GM12864 (cell line): Measurements from ENCODE around the gene PGM5.

Experiments used
- DNase-seq: peaks from one replicate; pipeline ENCODE4 v3.0.0-alpha.2; 2011; ENCODE audit warnings: low read depth
- H3K4me3 ChIP-seq: 2 replicates; pipeline ENCODE4 v1.5.1; 2011; ENCODE audit warnings: mild to moderate bottlenecking, low read depth, low read length, control low read depth
- TF ChIP-seq, protein P1 (sequence below): IDR thresholded peaks from 2 replicates; pipeline ENCODE4 v1.5.1; 2011; ENCODE audit warnings: low read depth, mild to moderate bottlenecking, moderate library complexity, low read length, control low read depth, inconsistent platforms; ENCODE audit errors: missing control alignments

Gene PGM5

DNA sequence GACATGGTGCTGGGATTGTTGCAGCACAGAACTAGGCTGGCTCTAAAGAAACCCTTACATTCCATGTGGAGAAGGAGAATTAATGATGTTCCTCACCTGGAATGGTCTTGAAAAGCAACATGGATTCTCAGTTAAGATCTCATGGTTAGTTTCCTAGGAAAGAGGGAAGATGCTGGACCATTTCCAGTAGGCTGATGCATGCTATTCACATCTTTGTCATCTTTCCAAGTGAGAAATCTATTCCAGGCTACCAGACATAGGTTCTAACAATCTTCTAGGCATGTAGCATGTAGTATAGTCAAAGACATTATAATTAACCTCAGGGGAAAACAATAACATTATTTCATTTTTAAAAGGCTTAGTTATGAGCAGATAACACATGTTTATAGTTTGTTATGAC, 139.9 kb downstream of the PGM5 start:
- H3K4me3 ChIP-seq: no peak overlapping the region
- DNase-seq: no peak
- TF ChIP-seq, protein P1, sequence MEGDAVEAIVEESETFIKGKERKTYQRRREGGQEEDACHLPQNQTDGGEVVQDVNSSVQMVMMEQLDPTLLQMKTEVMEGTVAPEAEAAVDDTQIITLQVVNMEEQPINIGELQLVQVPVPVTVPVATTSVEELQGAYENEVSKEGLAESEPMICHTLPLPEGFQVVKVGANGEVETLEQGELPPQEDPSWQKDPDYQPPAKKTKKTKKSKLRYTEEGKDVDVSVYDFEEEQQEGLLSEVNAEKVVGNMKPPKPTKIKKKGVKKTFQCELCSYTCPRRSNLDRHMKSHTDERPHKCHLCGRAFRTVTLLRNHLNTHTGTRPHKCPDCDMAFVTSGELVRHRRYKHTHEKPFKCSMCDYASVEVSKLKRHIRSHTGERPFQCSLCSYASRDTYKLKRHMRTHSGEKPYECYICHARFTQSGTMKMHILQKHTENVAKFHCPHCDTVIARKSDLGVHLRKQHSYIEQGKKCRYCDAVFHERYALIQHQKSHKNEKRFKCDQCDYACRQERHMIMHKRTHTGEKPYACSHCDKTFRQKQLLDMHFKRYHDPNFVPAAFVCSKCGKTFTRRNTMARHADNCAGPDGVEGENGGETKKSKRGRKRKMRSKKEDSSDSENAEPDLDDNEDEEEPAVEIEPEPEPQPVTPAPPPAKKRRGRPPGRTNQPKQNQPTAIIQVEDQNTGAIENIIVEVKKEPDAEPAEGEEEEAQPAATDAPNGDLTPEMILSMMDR: no peak

DNA sequence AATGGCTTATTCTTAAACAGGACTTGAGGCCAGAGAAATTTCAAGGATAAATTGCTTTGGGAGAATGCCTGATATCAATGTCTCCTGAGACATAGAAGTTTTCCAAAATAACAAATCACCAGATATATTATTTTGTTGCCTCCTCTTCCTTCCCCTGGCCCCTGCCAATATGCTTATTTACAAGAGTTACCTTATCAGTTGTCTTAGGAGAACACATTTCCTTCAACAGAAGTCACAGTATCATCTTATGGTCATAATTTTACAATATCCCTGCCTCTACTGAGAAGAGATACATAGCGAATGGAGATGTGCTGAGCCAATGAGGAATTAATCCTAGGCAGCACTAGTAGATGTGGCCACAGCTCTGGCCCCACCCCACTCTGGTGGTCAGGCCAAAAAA, 141.2 kb downstream of the PGM5 start:
- H3K4me3 ChIP-seq: no peak overlapping the region
- TF ChIP-seq, protein P1: no peak
- no peak for DNase-seq

DNA sequence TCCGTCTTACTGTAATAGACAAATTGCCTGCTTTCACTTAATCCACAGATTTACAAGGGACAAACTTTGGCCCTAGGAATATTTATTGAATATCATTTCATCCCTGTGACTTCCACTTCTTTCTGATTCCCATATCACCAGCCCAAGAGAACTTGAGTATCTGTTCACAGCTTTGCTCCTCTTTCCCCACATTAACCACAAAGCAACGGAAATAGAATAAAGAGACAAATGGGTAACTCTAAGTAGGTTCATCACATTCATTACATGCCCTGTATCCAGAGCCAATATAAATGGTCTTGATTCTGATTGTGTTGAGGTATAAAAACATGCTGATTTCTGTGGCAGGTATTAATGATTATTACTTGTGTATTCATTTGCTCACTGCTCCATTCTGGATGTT, 142.4 kb downstream of the PGM5 start:
- H3K4me3 ChIP-seq: no peak overlapping the region
- TF ChIP-seq, protein P1: no peak
- DNase-seq: no peak

DNA sequence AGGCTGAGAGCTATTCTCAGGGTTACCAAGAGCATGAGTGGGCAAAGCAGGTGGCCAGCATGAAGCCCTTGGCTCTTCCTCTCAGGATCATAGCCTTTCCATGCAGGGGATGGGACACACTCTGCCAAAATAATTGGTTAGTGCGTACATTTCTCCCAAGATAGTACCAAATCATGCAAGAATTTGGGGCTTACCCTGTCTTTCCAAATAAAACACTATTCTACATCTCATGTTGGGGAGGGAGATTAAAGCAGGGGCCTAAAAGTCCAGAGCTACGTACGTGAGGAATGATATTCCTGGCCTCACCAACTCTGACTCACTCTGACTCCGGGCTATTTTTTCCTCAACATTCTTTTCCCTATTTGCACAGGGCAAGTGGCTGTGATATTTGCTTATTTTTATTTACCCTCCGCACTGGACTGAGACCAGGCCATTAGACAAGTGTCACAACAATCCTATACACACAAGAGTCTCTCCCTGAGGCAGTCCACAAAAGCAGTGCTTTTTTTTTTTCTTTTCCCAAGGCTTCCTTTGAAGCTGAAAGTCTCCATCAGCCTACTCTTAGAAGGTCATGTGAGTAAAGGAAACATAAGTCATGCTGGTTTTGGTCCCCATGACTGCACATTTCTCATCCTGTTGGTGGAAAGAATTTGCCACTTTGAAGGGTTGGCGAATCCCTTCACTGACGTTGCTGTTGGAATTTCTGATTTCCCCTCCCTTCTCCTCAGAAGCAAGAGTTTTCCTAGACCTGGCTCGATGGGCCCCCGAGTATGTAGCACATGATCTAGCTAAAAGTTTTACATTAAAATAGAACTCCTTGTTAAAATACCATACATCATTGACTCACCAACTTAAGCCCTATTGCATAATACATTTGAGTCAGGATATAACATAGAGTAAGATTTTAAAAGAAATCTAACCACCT, 144.3 kb downstream of the PGM5 start:
- TF ChIP-seq, protein P1: no peak
- DNase-seq: no peak
- no peak overlapping the region for H3K4me3 ChIP-seq

DNA sequence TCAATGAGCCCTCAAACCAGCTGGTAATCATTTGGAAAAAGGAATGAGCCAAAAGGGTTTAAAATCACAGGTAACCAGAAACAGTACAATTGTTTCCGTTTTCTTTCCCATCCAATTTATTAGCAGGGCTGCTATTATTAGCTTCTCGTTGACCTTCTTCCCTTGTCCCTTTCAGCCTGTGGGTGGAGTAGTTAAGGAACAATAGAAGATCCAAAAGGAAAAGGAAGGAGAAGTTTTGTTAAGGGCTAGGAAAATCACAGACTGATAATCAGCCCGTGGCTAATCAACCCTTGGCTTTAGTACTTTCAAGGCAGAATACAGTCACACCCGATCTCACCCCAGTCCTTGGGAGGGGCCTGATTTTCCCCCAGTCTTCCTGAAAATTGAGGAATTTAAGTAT, 145.9 kb downstream of the PGM5 start:
- H3K4me3 ChIP-seq: no peak overlapping the region
- TF ChIP-seq, protein P1: no peak
- DNase-seq: no peak

DNA sequence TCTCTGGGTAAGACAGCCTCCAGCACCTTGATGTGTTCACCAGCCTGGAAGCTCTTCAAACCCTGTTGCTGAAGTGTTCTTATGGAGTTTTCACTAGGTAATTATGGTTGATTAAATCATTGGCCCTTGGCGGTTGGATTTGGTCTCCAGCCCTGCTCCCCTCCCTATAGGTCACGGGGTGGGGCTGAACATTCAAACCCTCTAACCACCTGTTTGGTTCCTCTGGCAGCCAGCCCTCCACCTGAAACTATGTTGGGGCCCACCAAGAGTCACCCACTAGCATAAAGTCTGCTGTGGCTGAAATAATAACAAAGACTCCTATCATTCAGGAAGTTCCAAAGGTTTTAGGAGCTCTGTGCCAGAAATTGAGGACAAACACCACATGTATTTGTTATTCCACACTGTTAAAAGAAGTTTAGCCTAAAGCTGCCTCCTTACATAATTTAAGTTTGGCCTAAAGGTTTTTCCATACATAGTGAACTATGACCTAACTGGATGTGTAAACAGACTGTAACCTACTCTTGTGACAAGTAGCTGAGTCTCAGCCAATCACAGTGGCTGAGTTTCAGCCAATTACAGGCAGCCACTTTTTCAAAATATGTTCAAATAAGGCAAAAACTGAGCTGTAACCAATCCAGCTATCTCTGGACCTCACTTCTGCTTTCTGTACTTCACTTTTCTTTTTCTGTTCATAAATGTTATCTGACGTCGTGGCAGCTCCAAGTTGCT, 149.4 kb downstream of the PGM5 start:
- DNase-seq: peak; percentile 24
- H3K4me3 ChIP-seq: no peak overlapping the region
- TF ChIP-seq, protein P1: no peak
